ENCODE measurements around the gene FGF14.

The FGF14 gene

GRCh38 chr13:101747039-101747438, 654.8 kb downstream of the FGF14 start:
- Histone ChIP-seq H3K4me2 (ENCODE audit: insufficient read depth, low read length, poor library complexity, severe bottlenecking) (no peak overlapping the region), H3K9me3 (replicated peaks in 1 of 2; ENCODE audit: control insufficient read depth in 2 of 2, insufficient read depth in 1 of 2, low read depth in 1 of 2, low read length in 2 of 2) (no peaks in the 10 kb centered on the region), H3K14ac (ENCODE audit: low read length) (no peak overlapping the region), H4K91ac (ENCODE audit: low read depth, low read length, poor library complexity) (no peak overlapping the region), H3K27ac (replicated peaks; ENCODE audit: low read length) (no peak overlapping the region), H2BK120ac (ENCODE audit: low read depth, low read length) (no peak overlapping the region), H3K36me3 (replicated peaks in 1 of 2; ENCODE audit: control insufficient read depth in 2 of 2, insufficient read depth in 2 of 2, low read length in 2 of 2) (no peaks in the 10 kb centered on the region), H3K4ac (ENCODE audit: low read length) (no peak overlapping the region), H2BK15ac (ENCODE audit: low read length) (no peak overlapping the region), H3K4me1 (ENCODE audit: control insufficient read depth in 2 of 2, insufficient read depth in 1 of 2, low read depth in 1 of 2, low read length in 2 of 2) (no peaks in the 10 kb centered on the region), H2AK5ac (ENCODE audit: low read depth, low read length) (no peak overlapping the region), H3K18ac (ENCODE audit: low read length) (no peak overlapping the region), H2BK5ac (ENCODE audit: low read length) (no peak overlapping the region), H4K8ac (ENCODE audit: low read depth, low read length) (no peak overlapping the region), H2BK12ac (ENCODE audit: low read length) (no peak overlapping the region), H3K4me3 (ENCODE audit: low read length in 2 of 2) (no peak overlapping the region), H2AFZ (ENCODE audit: low read length) (no peak overlapping the region), H3K27me3 (ENCODE audit: control insufficient read depth in 3 of 3, insufficient read depth in 3 of 3, low read depth in 1 of 3, low read length in 3 of 3) (no peaks in the 10 kb centered on the region), H3K79me1 (ENCODE audit: low read depth, low read length) (no peaks in the 10 kb centered on the region), H3K23ac (ENCODE audit: low read depth, low read length, poor library complexity) (no peak overlapping the region), H3K9ac (ENCODE audit: low read depth, low read length, poor library complexity) (no peak overlapping the region)
- no peak for DNase-seq (ENCODE audit: low spot score)
- WGBS, 2 donors (ENCODE audit: extremely low coverage in 2 of 2, insufficient read length in 2 of 2, insufficient replicate concordance in 1 of 2): no CpG with 5 or more reads among the region's 1 CpG

- Histone ChIP-seq H3K4ac (ENCODE audit: low read length) (no peak overlapping the region), H3K9ac (ENCODE audit: low read depth, low read length, poor library complexity) (no peak overlapping the region), H2BK120ac (ENCODE audit: low read depth, low read length) (no peak overlapping the region), H3K23ac (ENCODE audit: low read depth, low read length, poor library complexity) (no peak overlapping the region), H3K14ac (ENCODE audit: low read length) (no peak overlapping the region), H3K79me1 (ENCODE audit: low read depth, low read length) (no peaks in the 10 kb centered on the region), H2BK15ac (ENCODE audit: low read length) (no peak overlapping the region), H3K27ac (replicated peaks; ENCODE audit: low read length) (no peak overlapping the region), H3K9me3 (replicated peaks in 1 of 2; ENCODE audit: control insufficient read depth in 2 of 2, insufficient read depth in 1 of 2, low read depth in 1 of 2, low read length in 2 of 2) (no peaks in the 10 kb centered on the region), H3K36me3 (replicated peaks in 1 of 2; ENCODE audit: control insufficient read depth in 2 of 2, insufficient read depth in 2 of 2, low read length in 2 of 2) (no peaks in the 10 kb centered on the region), H2AFZ (ENCODE audit: low read length) (no peak overlapping the region), H3K4me2 (ENCODE audit: insufficient read depth, low read length, poor library complexity, severe bottlenecking) (no peak overlapping the region), H4K8ac (ENCODE audit: low read depth, low read length) (no peak overlapping the region), H2BK5ac (ENCODE audit: low read length) (no peak overlapping the region), H3K4me3 (ENCODE audit: low read length in 2 of 2) (no peak overlapping the region), H4K91ac (ENCODE audit: low read depth, low read length, poor library complexity) (no peak overlapping the region), H3K27me3 (ENCODE audit: control insufficient read depth in 3 of 3, insufficient read depth in 3 of 3, low read depth in 1 of 3, low read length in 3 of 3) (no peaks in the 10 kb centered on the region), H3K4me1 (ENCODE audit: control insufficient read depth in 2 of 2, insufficient read depth in 1 of 2, low read depth in 1 of 2, low read length in 2 of 2) (no peaks in the 10 kb centered on the region), H3K18ac (ENCODE audit: low read length) (no peak overlapping the region), H2AK5ac (ENCODE audit: low read depth, low read length) (no peak overlapping the region), H2BK12ac (ENCODE audit: low read length) (no peak overlapping the region)
- WGBS, 2 donors (ENCODE audit: extremely low coverage in 2 of 2, insufficient read length in 2 of 2, insufficient replicate concordance in 1 of 2): no CpG with 5 or more reads among the region's 2 CpGs
- no peak for DNase-seq (ENCODE audit: low spot score)
Observed at GRCh38 chr13:101746513-101746912, 655.3 kb downstream of the FGF14 start.

GRCh38 chr13:101739382-101740178, 662.3 kb downstream of the FGF14 start:
- Histone ChIP-seq H2AK5ac (ENCODE audit: low read depth, low read length) (no peak overlapping the region), H3K9me3 (replicated peaks in 1 of 2; ENCODE audit: control insufficient read depth in 2 of 2, insufficient read depth in 1 of 2, low read depth in 1 of 2, low read length in 2 of 2) (no peaks in the 10 kb centered on the region), H3K36me3 (replicated peaks in 1 of 2; ENCODE audit: control insufficient read depth in 2 of 2, insufficient read depth in 2 of 2, low read length in 2 of 2) (no peaks in the 10 kb centered on the region), H3K79me1 (ENCODE audit: low read depth, low read length) (no peaks in the 10 kb centered on the region), H3K23ac (ENCODE audit: low read depth, low read length, poor library complexity) (no peak overlapping the region), H3K9ac (ENCODE audit: low read depth, low read length, poor library complexity) (no peak overlapping the region), H4K8ac (ENCODE audit: low read depth, low read length) (no peak overlapping the region), H3K18ac (ENCODE audit: low read length) (no peak overlapping the region), H2BK15ac (ENCODE audit: low read length) (no peak overlapping the region), H3K4me2 (ENCODE audit: insufficient read depth, low read length, poor library complexity, severe bottlenecking) (no peak overlapping the region), H2BK12ac (ENCODE audit: low read length) (no peak overlapping the region), H3K4me3 (ENCODE audit: low read length in 2 of 2) (no peak overlapping the region), H4K91ac (ENCODE audit: low read depth, low read length, poor library complexity) (no peak overlapping the region), H3K27me3 (ENCODE audit: control insufficient read depth in 3 of 3, insufficient read depth in 3 of 3, low read depth in 1 of 3, low read length in 3 of 3) (no peaks in the 10 kb centered on the region), H2AFZ (ENCODE audit: low read length) (no peak overlapping the region), H3K14ac (ENCODE audit: low read length) (no peak overlapping the region), H2BK5ac (ENCODE audit: low read length) (no peak overlapping the region), H3K4me1 (ENCODE audit: control insufficient read depth in 2 of 2, insufficient read depth in 1 of 2, low read depth in 1 of 2, low read length in 2 of 2) (no peaks in the 10 kb centered on the region), H3K27ac (replicated peaks; ENCODE audit: low read length) (no peak overlapping the region), H3K4ac (ENCODE audit: low read length) (no peak overlapping the region), H2BK120ac (ENCODE audit: low read depth, low read length) (no peak overlapping the region)
- WGBS, 2 donors (ENCODE audit: extremely low coverage in 2 of 2, insufficient read length in 2 of 2, insufficient replicate concordance in 1 of 2): no CpG with 5 or more reads among the region's 9 CpGs
- no peak for DNase-seq (ENCODE audit: low spot score)

DNA sequence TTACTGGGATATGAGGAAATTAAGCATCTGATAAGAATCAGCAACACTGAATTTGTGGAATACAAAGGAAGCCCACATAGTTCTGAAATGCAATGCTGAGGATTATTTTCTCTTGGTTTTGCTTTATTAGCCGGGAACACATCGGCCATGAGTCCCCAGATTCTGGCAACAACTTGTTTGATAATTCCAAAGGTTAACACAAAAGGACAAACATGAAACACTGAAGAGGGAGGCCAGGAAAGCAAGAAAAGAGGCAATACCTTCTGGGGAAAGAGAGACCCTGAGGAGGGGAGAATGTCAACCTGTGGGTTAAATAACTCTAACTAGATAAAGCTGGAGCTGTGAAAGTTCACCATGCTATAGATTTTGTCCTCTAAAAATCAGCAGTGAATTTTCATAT, 663.5 kb downstream of the FGF14 start:
- no peak overlapping the region for H2AFZ ChIP-seq (ENCODE audit: low read length)
- H3K36me3 ChIP-seq (replicated peaks in 1 of 2; ENCODE audit: control insufficient read depth in 2 of 2, insufficient read depth in 2 of 2, low read length in 2 of 2): no peaks in the 10 kb centered on the region
- no peak overlapping the region for H4K8ac ChIP-seq (ENCODE audit: low read depth, low read length)
- WGBS, 2 donors (ENCODE audit: extremely low coverage in 2 of 2, insufficient read length in 2 of 2, insufficient replicate concordance in 1 of 2): no CpG with 5 or more reads among the region's 2 CpGs
- no peaks in the 10 kb centered on the region for H3K79me1 ChIP-seq (ENCODE audit: low read depth, low read length)
- no peak overlapping the region for H2BK5ac ChIP-seq (ENCODE audit: low read length)
- no peak overlapping the region for H3K4me3 ChIP-seq (ENCODE audit: low read length in 2 of 2)
- no peak overlapping the region for H3K4me2 ChIP-seq (ENCODE audit: insufficient read depth, low read length, poor library complexity, severe bottlenecking)
- H3K4me1 ChIP-seq (ENCODE audit: control insufficient read depth in 2 of 2, insufficient read depth in 1 of 2, low read depth in 1 of 2, low read length in 2 of 2): no peaks in the 10 kb centered on the region
- no peak overlapping the region for H2BK15ac ChIP-seq (ENCODE audit: low read length)
- no peak overlapping the region for H3K18ac ChIP-seq (ENCODE audit: low read length)
- H4K91ac ChIP-seq (ENCODE audit: low read depth, low read length, poor library complexity): no peak overlapping the region
- H3K27me3 ChIP-seq (ENCODE audit: control insufficient read depth in 3 of 3, insufficient read depth in 3 of 3, low read depth in 1 of 3, low read length in 3 of 3): no peaks in the 10 kb centered on the region
- H3K4ac ChIP-seq (ENCODE audit: low read length): no peak overlapping the region
- H2BK120ac ChIP-seq (ENCODE audit: low read depth, low read length): no peak overlapping the region
- H2AK5ac ChIP-seq (ENCODE audit: low read depth, low read length): no peak overlapping the region
- no peak overlapping the region for H2BK12ac ChIP-seq (ENCODE audit: low read length)
- no peak overlapping the region for H3K23ac ChIP-seq (ENCODE audit: low read depth, low read length, poor library complexity)
- no peak overlapping the region for H3K14ac ChIP-seq (ENCODE audit: low read length)
- H3K9me3 ChIP-seq (replicated peaks in 1 of 2; ENCODE audit: control insufficient read depth in 2 of 2, insufficient read depth in 1 of 2, low read depth in 1 of 2, low read length in 2 of 2): no peaks in the 10 kb centered on the region
- H3K9ac ChIP-seq (ENCODE audit: low read depth, low read length, poor library complexity): no peak overlapping the region
- no peak for DNase-seq (ENCODE audit: low spot score)
- H3K27ac ChIP-seq (replicated peaks; ENCODE audit: low read length): no peak overlapping the region

Data from neuronal stem cell (in vitro differentiated cells).